GM10847 (cell line): ENCODE measurements around the gene PLA2G1B.

Experiments used
- POLR2A ChIP-seq: IDR thresholded peaks from 2 replicates; pipeline ENCODE4 v1.6.1; 2011; ENCODE audit not compliant: insufficient read length; ENCODE audit errors: extremely low read depth

Gene PLA2G1B

GRCh38 chr12:120364487-120364886, 36.9 kb upstream of the PLA2G1B start:
- TF ChIP-seq POLR2A = no peak

- TF ChIP-seq POLR2A = no peak
These were observed 35.8 kb upstream of the PLA2G1B start for GRCh38 chr12:120363274-120363855.

GRCh38 chr12:120362516-120363273, 35.1 kb upstream of the PLA2G1B start:
- TF ChIP-seq POLR2A = no peak

- TF ChIP-seq POLR2A = no peak
These were observed 34.1 kb upstream of the PLA2G1B start for GRCh38 chr12:120361506-120362208.

- no peak for TF ChIP-seq POLR2A
These were observed 31.5 kb upstream of the PLA2G1B start for GRCh38 chr12:120359128-120359527.

GRCh38 chr12:120358412-120359100, 31.0 kb upstream of the PLA2G1B start:
- TF ChIP-seq POLR2A = no peak

- no peak for TF ChIP-seq POLR2A
These were observed 29.5 kb upstream of the PLA2G1B start for GRCh38 chr12:120357104-120357503.

- no peak for TF ChIP-seq POLR2A
These were observed 29.0 kb upstream of the PLA2G1B start for GRCh38 chr12:120356567-120357030.

- TF ChIP-seq POLR2A = no peak
These were observed 26.2 kb upstream of the PLA2G1B start for GRCh38 chr12:120353556-120354317.

GRCh38 chr12:120353136-120353535, 25.6 kb upstream of the PLA2G1B start:
- TF ChIP-seq POLR2A = no peak

GRCh38 chr12:120352117-120352516, 24.5 kb upstream of the PLA2G1B start:
- TF ChIP-seq POLR2A = no peak

GRCh38 chr12:120350576-120351350, 23.2 kb upstream of the PLA2G1B start:
- TF ChIP-seq POLR2A = no peak

GRCh38 chr12:120347766-120348165, 20.2 kb upstream of the PLA2G1B start:
- TF ChIP-seq POLR2A = no peak

- TF ChIP-seq POLR2A = no peak
These were observed 19.1 kb upstream of the PLA2G1B start for GRCh38 chr12:120346681-120347080.

- TF ChIP-seq POLR2A = no peak
These were observed 18.5 kb upstream of the PLA2G1B start for GRCh38 chr12:120346031-120346430.

- TF ChIP-seq POLR2A = no peak
These were observed 16.1 kb upstream of the PLA2G1B start for GRCh38 chr12:120343692-120344091.
